ENCODE results near the gene DIS3L2.

The DIS3L2 gene

DNA sequence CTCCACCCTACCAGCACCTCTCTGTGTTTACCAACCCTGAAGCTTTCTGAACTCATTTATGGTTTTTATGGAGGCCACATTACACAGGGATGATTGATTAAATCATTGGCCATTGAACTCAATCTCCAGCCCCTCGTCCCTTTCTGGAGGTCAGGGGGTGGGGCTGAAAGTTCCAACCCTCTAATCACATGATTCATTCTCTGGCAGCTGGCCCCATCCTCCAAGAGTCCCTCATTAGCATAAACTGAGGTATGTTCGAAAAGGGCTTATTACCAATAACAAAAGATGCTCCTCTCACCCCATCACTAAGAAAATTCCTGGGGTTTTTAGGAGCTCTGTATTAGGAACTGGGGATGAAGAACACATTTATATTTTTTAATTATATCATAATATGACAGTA lies 92.3 kb downstream of the DIS3L2 start:
- no peak for DNase-seq (ENCODE audit: low read depth)
- no peak overlapping the region for H3K4me3 ChIP-seq (ENCODE audit: low read length)
- TF ChIP-seq, protein P1, sequence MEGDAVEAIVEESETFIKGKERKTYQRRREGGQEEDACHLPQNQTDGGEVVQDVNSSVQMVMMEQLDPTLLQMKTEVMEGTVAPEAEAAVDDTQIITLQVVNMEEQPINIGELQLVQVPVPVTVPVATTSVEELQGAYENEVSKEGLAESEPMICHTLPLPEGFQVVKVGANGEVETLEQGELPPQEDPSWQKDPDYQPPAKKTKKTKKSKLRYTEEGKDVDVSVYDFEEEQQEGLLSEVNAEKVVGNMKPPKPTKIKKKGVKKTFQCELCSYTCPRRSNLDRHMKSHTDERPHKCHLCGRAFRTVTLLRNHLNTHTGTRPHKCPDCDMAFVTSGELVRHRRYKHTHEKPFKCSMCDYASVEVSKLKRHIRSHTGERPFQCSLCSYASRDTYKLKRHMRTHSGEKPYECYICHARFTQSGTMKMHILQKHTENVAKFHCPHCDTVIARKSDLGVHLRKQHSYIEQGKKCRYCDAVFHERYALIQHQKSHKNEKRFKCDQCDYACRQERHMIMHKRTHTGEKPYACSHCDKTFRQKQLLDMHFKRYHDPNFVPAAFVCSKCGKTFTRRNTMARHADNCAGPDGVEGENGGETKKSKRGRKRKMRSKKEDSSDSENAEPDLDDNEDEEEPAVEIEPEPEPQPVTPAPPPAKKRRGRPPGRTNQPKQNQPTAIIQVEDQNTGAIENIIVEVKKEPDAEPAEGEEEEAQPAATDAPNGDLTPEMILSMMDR (IDR thresholded peaks at IDR 0.05; ENCODE audit: insufficient read depth, low read depth, low read length, missing control alignments) = no peak

DNA sequence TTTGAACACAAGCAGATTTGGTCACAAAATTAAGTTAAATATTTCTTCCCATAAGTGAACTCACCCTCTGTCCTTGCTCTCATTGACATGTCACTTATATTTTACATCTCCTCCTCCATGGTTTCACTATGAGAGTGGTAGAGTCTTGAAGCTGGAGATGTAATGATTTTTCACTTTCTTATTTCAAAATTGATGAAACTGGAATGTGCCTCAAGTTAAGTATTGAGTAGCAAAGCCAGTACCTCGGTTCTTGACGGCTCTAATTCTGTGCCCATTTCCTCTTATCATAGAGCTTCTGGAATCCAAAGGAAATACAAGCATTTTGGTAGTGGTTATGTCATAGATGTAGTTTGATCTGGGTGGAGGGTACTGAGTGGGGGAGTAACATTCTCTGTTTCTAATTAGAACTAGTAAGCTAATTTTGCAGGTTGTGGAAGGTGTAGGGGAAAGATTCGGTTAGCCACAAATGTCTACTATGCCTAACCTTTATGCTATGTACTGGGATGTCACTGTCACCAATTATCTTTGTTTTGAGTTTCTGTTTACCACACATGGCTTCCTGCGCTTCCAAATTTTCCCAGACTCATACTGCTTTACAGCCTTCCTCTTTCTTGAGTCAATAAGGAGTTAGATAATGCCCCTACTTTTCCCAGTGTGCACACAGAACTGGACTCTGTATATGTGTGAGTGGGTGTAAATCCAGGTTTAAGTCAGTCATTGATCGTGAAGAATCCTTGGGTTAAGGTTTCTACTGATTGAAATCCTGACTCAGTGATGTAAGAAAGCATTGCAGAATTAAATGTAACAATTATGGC lies 96.8 kb downstream of the DIS3L2 start:
- TF ChIP-seq, protein P1 (IDR thresholded peaks at IDR 0.05; ENCODE audit: insufficient read depth, low read depth, low read length, missing control alignments) = no peak
- H3K4me3 ChIP-seq (ENCODE audit: low read length) = no peak overlapping the region
- DNase-seq (ENCODE audit: low read depth) = no peak

DNA sequence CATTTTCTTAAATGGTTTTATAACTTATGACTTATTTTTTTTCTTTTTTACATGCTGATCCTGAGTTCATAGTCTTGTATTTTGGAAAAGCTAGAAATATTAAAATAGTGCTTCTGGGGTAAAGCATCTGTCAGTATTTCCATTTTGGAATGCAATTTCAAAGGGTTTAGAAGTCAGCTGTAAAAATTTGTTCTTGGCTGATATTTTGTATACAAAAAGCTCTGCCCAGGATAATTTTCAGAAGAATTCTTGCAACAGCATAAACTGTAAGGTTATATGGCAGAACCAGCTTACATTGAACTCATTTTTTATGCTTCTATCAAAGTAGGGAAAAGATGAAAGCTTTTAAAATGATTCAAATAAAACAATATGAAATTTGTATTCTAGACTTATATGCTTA lies 97.4 kb downstream of the DIS3L2 start:
- no peak for DNase-seq (ENCODE audit: low read depth)
- H3K4me3 ChIP-seq (ENCODE audit: low read length) = no peak overlapping the region
- TF ChIP-seq, protein P1 (IDR thresholded peaks at IDR 0.05; ENCODE audit: insufficient read depth, low read depth, low read length, missing control alignments) = no peak

DNA sequence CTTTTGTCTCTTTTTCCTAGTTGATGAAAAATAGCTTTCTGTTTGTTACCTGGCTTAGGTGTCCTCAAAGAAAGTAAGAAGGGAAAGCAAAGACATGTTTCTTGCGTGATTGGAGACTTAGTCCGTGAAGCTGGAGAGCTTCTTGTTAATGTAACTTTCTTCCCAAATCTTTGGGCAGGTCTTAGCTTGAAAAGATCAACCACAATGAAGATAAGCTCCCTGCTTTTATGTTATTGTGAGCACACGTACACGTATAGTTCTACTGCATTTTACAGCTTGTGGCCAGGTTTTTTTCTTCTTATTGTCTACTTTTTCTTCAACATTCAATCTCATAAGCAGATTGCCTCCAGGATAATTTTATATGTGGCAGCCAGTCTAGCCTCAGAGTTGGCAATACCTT lies 99.8 kb downstream of the DIS3L2 start:
- peak; percentile 50 for DNase-seq (ENCODE audit: low read depth)
- TF ChIP-seq, protein P1 (IDR thresholded peaks at IDR 0.05; ENCODE audit: insufficient read depth, low read depth, low read length, missing control alignments) = no peak
- H3K4me3 ChIP-seq (ENCODE audit: low read length) = no peak overlapping the region

DNA sequence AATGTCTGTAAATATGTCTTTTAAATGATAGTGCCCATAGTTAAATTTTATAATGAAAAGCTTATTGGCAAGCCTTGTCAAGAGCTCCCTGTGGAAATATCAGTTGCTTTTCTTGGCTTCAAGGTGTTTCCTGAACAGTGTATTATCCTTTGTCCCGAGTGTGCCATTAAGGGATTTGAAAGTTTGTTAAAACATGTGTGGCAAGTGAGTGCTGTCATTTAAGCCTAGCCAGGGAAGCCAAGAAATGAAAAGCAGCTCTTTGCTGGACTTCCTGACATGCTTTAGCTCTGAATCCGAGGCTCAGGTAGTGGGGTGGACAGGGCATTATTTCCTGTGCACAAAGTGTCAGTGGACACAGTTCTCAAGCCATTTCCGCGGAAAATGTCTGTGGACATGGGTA lies 111.5 kb downstream of the DIS3L2 start:
- TF ChIP-seq, protein P1 (IDR thresholded peaks at IDR 0.05; ENCODE audit: insufficient read depth, low read depth, low read length, missing control alignments) = no peak
- H3K4me3 ChIP-seq (ENCODE audit: low read length) = no peak overlapping the region
- DNase-seq (ENCODE audit: low read depth) = no peak

DNA sequence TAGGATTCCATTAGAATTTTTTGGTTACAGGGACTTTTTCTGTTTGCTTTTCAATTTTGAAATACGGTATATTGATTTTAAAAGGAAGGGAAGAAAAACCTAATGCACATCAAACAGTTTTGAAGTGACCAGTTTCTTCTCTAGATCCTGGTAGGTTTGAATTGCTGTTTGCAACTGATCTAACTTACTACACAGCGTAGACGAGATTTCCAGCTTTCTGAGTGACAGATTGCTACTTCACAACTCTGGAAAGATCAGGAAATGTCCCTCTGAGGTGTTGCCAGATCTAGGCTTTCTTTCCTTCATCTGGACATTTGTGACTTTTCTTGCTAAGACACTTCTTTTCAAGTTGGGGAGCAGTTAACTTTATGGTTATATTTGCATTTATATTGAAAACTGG lies 112.2 kb downstream of the DIS3L2 start:
- DNase-seq (ENCODE audit: low read depth) = no peak
- TF ChIP-seq, protein P1 (IDR thresholded peaks at IDR 0.05; ENCODE audit: insufficient read depth, low read depth, low read length, missing control alignments) = no peak
- no peak overlapping the region for H3K4me3 ChIP-seq (ENCODE audit: low read length)

DNA sequence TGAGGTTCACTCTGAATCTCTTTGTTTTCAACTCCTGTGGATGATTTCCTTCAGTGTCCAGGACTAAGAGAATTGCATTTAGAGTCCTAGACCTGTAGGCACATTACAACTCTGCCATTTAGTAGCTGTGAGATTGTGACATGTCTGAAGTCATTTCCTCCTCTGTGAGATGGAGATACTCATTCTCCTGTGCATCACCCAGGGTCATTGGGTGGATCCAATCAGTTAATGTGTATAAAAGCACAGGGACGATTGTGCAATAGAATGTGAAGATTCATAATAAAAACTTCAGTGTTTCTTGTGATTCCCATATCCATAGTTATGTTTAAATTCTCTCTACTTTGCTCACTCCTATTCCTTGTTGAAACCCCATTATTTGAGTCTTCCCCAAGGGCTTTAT lies 113.6 kb downstream of the DIS3L2 start:
- DNase-seq (ENCODE audit: low read depth) = peak; percentile 85
- H3K4me3 ChIP-seq (ENCODE audit: low read length) = no peak overlapping the region
- TF ChIP-seq, protein P1 (IDR thresholded peaks at IDR 0.05; ENCODE audit: insufficient read depth, low read depth, low read length, missing control alignments) = no peak
